MG63 (cell line): ENCODE measurements around the gene KRT86. TPM values are rescaled to one million over a fixed set of nuclear protein-coding genes. Genes with fewer than 3 reads are reported as not detected.
"Not testable (repeated sequence)": the region's sequence is repeated elsewhere in the genome, so short reads cannot be mapped to it uniquely, and the experiment has no call there.

ENCODE experiments used
- DNase-seq: peaks from one replicate; pipeline ENCODE4 v3.0.0-alpha.2; 2020
- H3K27me3 ChIP-seq: fragments of 250-450 bp; sonication (Bioruptor Pico); 2 replicates; pipeline ENCODE4 v1.5.1; 2020; ENCODE audit warnings: mild to moderate bottlenecking, moderate library complexity
- H3K36me3 ChIP-seq: fragments of 250-450 bp; sonication (Bioruptor Pico); 2 replicates; pipeline ENCODE4 v1.5.1; 2020; ENCODE audit warnings: mild to moderate bottlenecking, moderate library complexity
- H3K4me3 ChIP-seq: fragments of 250-450 bp; sonication (Bioruptor Pico); 2 replicates; pipeline ENCODE4 v1.5.1; 2020; ENCODE audit warnings: mild to moderate bottlenecking, moderate library complexity
- H3K9me3 ChIP-seq: fragments of 250-450 bp; sonication (Bioruptor Pico); 2 replicates; pipeline ENCODE4 v1.5.1; 2020; ENCODE audit warnings: mild to moderate bottlenecking, moderate library complexity
- total RNA-seq: library from RNA; depleted of rRNA; stranded (reverse); fragments of >200 nt; shearing (Covaris generic); gene quantifications from 2 replicates; pipeline ENCODE4 v1.2.3, GENCODE V29; 2014; ENCODE audit warnings: low replicate concordance

The KRT86 gene
- total RNA-seq, 1 experiment from 2014 or later: 13.6 TPM

DNA sequence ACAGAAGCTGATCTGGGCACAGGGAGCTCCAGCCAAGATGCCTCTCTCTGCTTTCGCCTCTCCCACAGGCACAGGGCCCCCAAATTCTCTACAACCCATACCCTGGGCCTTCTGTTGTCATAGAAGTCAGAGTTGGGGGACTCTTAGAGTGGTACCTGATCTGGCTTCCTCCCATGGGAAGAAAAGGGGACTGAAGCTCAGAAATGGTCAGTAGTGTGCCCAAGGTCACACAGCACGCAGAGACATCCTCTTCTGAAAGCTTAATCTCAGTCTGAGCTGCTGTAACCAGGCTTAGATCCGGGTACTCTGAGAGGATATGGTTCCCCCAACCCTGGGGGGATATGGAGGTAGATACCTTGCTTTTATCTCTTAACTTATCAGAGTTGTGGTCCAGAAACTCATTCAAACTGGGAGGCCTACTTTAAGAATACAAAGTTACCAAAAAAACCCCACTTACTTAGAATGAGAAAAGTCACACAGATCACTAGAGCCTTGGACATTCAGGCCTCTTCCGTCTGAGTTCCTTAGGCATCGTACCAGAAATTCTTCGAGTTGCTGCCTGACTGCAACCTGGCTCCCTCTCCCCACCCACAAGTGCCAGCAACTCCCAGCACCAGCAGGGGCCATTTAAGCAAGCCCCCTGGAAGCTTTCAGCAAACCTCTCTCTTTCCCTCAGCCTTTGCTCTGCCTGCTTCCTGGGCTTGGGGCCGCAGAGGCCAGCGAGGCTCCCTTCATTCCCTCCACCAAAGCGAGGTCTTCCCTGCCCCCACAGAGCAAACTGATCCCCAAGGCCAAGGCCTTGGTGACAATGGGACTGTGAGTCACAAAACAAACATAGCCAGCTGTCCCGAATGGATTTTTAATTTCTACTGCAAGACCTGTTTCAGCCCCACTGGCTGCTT is 27.5 kb upstream of the KRT86 start:
- H3K27me3 ChIP-seq: no peaks in the 10 kb centered on the region
- no peak for DNase-seq

DNA sequence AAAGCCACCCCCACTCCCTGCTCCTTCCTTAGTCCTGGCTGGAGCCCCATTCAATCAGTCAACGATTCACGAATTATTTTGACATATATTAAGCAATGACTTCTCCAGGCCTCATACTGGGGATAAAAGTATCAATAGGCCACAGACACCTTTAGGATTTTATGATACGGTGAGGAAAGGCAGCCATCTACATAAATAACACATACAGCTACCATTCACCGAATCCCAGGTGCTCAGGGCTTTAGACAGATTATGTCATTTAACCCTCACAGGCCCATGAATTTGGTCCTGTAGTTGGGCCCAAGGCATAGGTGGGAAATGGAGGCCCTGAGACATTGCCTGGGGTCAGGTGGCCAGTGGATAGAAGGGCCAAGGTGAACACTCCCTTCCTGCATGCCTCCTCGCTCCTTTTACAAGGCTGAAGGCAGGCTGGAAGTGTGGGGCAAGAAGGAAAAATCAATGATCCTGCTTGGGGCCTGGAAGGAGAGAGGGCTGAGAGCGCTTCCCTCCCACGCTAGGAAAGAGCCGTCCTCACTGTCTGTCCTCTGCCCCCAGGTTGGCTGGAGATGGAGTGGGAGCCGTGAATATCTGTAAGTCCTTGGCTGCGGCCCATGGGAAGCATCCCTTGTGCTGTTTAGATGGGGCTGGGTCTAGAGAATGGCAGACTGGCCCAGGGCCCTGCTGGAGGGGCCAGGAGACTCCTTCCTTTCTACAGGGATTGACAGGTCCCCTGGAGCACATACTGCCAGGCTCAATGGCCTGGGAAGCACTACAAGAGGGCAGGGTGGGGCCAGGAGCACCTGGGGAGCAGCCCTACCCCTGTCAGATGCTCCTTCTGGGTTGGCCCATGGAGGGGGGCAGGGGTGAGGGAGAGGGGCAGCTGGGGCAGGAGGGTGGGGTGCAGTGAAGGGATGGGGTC is 26.6 kb upstream of the KRT86 start:
- peaks cover 46% of the 10 kb centered on the region for H3K36me3 ChIP-seq
- H3K9me3 ChIP-seq: no peaks in the 10 kb centered on the region
- H3K4me3 ChIP-seq: no peak overlapping the region
- H3K27me3 ChIP-seq: no peaks in the 10 kb centered on the region
- DNase-seq: no peak

More for the DNA sequence above, 27.5 kb upstream of the KRT86 start:
- H3K4me3 ChIP-seq: no peak overlapping the region; the same call in 1 of the 2 replicates
- H3K9me3 ChIP-seq: no peaks in the 10 kb centered on the region
- peaks cover 39% of the 10 kb centered on the region for H3K36me3 ChIP-seq

DNA sequence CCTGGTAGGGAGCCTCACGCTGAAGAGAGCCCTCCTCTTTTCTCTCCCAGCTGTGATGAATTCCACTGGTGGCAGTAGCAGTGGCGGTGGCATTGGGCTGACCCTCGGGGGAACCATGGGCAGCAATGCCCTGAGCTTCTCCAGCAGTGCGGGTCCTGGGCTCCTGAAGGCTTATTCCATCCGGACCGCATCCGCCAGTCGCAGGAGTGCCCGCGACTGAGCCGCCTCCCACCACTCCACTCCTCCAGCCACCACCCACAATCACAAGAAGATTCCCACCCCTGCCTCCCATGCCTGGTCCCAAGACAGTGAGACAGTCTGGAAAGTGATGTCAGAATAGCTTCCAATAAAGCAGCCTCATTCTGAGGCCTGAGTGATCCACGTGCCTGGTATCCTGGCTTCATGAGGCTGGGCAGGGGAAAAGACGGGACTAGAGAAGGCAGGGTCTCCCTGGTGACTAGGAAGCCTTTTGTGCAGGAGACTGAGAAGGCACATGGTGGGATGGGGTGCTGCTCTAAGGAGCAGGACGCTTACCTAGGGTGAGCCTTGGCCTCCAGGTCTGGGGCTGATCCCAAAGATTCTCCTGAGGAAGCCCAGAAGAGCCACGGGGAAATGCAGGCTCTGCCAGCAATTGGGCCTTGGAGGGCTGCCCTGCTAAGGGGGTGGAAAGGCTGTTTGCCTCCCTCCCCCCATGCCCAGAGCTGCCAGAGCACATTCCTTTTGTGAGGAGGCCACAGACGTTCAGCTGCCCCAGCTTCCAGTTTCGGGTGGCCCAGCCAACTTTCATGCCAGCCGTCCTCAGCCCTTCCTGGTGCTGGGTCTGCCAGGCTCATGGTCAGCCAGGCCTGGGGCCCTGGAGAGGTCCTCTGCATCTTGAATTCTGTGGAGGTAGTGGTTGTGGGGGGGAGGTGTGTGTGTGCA is 25.6 kb upstream of the KRT86 start:
- Histone ChIP-seq H3K9me3 (no peaks in the 10 kb centered on the region), H3K27me3 (no peaks in the 10 kb centered on the region), H3K36me3 (peaks cover 46% of the 10 kb centered on the region), H3K4me3 (peak overlapping the region; percentile 23)
- peak; percentile 95 for DNase-seq

GRCh38 chr12:52249511-52250047 is 24.9 kb upstream of the KRT86 start:
- Histone ChIP-seq H3K27me3 (no peaks in the 10 kb centered on the region), H3K4me3 (peak overlapping the region; percentile 23), H3K36me3 (peaks cover 46% of the 10 kb centered on the region), H3K9me3 (no peaks in the 10 kb centered on the region)
- DNase-seq: no peak

DNA sequence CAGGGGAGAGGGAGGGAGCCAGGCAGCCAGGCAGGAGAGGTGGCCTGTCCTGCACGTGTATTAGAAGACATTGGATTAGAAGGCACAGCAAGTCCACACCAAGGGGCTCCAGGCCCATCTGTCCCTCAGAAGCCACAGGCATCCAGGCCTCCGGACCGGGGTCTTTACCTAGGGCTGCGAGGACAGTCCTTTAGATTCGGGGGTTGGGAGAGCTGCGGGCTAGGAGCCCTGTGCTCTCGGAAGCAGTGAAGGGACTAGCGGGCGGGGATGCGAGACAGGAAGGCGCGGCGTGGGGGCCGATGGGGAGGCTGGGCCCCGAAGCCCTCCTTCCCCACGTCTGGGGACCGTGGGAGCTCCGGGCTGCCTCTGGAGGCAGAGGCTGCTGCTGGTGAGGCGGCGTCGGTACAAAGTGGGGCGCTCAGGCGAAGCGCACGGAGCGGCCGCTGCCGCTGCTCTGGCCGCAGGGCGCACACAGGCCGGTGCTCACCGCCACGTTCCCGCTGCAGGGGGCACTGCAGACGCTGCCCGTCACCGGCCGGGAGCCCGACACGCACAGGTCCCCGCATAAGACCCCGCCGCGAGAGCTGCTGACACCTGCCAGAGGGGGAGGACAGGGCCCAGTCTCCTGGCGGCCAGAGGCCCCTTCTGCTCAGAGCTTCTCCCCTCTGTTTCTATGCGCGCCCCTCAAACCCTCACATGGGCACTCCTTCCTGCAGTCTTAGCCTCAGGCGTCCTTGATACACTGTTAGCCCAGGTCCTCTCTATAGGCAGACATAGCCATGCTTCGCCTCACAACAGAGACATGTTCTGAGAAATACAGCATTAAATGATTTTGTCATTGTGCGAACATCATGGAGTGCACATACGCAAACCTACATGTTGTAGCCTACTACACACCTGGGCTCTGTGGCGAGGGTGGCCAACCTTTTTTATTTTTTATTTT is 24.1 kb upstream of the KRT86 start:
- no peak for DNase-seq
- Histone ChIP-seq H3K36me3 (peaks cover 48% of the 10 kb centered on the region), H3K9me3 (no peaks in the 10 kb centered on the region), H3K4me3 (no peak overlapping the region), H3K27me3 (no peaks in the 10 kb centered on the region)

GRCh38 chr12:52251367-52252051 is 22.9 kb upstream of the KRT86 start:
- Histone ChIP-seq H3K27me3 (no peaks in the 10 kb centered on the region), H3K36me3 (peaks cover 39% of the 10 kb centered on the region), H3K4me3 (no peak overlapping the region), H3K9me3 (no peaks in the 10 kb centered on the region)
- DNase-seq: no peak

GRCh38 chr12:52252175-52252615 is 22.2 kb upstream of the KRT86 start:
- H3K27me3 ChIP-seq, H3K4me3 ChIP-seq, DNase-seq, H3K9me3 ChIP-seq: not testable (repeated sequence)
- H3K36me3 ChIP-seq: peaks cover 34% of the 10 kb centered on the region

- DNase-seq: no peak
- H3K9me3 ChIP-seq: no peaks in the 10 kb centered on the region
- peaks cover 30% of the 10 kb centered on the region for H3K36me3 ChIP-seq
- H3K4me3 ChIP-seq: no peak overlapping the region
- H3K27me3 ChIP-seq: no peaks in the 10 kb centered on the region
Measured at GRCh38 chr12:52252728-52253343, 21.6 kb upstream of the KRT86 start.

DNA sequence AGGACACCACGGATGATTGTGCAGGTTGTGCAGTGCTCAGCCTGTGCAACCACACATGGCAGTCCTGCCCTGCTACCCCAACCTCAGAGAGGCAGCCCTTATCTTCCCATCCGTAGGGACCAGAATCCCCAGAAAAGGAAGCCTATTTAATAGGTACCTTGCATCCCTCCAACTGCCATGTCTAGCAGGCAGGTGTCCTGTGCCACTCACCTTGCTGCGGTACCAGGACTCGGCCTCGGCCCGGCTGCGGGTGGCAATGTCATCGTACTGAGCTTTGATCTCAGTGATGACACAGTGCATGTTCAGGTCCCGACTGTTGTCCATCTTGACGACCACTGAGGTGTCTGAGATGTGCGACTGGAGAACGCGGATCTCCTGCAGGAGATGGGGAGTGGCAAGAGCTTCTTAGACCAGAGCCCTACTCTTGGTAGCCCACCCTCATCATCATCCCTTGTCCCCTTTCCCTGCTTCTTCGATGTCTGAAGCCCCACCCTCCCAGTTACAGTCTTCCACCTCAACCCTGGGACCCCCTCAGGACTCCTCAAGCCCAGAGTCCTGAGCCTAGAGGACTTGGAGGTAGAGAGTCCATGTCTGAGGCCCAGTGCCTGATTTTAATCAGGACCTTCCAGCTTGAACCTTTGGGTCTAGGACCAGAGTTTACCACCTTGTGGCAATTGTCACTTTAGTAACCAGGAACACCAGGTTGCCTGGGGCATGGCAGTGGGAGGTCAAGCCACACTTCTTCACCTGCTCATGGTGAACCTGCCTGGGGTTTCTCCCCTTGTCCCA is 20.9 kb upstream of the KRT86 start:
- Histone ChIP-seq H3K9me3 (no peaks in the 10 kb centered on the region), H3K27me3 (no peaks in the 10 kb centered on the region), H3K4me3 (no peak overlapping the region), H3K36me3 (peaks cover 26% of the 10 kb centered on the region)
- DNase-seq: no peak

DNA sequence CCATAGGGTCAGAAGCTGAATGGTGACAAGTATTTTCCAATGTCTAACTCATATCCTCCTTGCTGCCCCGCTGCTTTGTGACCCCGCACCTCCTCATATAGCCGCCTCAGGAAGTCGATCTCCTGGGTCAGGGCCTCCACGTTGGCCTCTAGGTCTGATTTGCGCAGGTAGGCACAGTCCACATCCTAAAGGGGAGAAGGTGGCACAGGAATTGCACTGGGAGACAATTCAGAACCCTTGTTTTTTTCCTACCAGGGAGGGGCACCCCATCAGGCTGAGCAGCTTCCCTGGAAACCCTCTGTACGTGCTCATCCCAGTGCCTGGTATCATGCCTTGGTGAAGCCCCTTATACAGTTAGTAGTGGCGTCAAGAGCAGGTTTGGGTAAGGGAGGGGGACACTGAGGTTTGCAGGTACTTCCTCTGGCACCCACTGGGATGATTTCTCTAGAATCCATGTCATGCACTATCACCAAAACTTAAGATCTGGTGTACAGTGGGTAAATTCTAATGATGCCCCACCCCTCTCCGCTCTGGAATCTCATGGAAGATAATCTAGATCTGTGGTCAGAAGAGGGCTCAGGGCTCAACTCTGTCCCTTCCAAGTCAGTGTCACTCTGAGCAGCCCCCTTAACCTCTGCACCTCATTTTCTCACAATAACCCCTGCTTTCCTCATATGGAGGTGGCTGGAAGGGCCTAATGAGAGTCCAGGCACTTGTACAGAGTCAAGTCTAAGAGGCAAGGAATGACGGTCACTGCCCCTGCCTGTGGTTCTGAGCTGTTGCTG is 20.1 kb upstream of the KRT86 start:
- H3K4me3 ChIP-seq: no peak overlapping the region
- peaks cover 24% of the 10 kb centered on the region for H3K36me3 ChIP-seq
- no peaks in the 10 kb centered on the region for H3K9me3 ChIP-seq
- no peaks in the 10 kb centered on the region for H3K27me3 ChIP-seq
- no peak for DNase-seq

DNA sequence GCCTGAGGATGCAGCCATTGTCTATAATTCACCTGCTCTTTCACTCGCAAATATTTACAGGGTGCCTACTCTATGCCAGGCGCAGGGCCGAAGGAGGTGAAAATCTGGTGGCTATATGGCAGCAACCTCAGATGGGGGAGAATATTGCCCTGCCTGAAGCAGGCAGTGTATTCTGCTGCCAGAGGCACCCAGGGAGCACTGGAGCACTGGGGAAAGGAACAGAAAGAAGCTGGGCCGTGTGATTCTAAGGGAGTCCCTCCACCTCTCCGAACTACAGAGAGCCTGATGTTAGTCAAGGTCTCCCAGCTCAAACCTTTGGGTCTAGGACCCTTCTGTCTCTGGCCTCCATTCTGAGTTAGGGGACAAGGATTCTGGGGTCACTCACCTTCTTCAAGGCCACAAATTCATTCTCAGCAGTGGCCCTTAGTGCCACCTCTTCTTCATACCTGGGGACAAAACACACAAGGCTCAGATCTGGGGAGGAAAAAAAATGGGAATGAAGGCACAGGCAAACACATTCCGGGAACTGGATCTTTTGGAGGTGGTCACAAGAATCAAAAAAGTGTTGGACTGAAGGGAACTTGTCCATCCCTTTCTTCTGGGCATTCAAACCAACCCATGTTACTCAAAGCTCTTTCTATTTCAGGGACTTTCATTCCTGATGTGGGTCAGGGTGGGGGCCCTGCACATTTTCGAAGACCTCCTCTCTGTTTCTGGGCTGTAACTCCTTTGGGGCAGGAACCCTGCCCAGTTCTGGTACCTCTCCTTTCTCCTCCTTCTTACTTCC is 19.3 kb upstream of the KRT86 start:
- Histone ChIP-seq H3K4me3 (no peak overlapping the region), H3K36me3 (peaks cover 19% of the 10 kb centered on the region), H3K27me3 (no peaks in the 10 kb centered on the region), H3K9me3 (no peaks in the 10 kb centered on the region)
- DNase-seq: no peak

GRCh38 chr12:52255926-52256583 is 18.4 kb upstream of the KRT86 start:
- Histone ChIP-seq H3K27me3 (no peaks in the 10 kb centered on the region), H3K36me3 (peaks cover 19% of the 10 kb centered on the region), H3K4me3 (no peak overlapping the region), H3K9me3 (no peaks in the 10 kb centered on the region)
- DNase-seq: no peak
